GM18870 (cell line): ENCODE data around the gene EIF2S1.
"Not testable (repeated sequence)": the region's sequence is repeated elsewhere in the genome, so short reads cannot be mapped to it uniquely, and the experiment has no call there.

Experiments used
- ATAC-seq: cut with Tn5 transposase; IDR thresholded peaks from one replicate; pipeline ENCODE4 v1.9.1; 2021; ENCODE audit warnings: moderate library complexity; ENCODE audit not compliant: unreplicated experiment

Gene EIF2S1

GRCh38 chr14:67371247-67372148 is 11.4 kb downstream of the EIF2S1 start:
- ATAC-seq = no peak

DNA sequence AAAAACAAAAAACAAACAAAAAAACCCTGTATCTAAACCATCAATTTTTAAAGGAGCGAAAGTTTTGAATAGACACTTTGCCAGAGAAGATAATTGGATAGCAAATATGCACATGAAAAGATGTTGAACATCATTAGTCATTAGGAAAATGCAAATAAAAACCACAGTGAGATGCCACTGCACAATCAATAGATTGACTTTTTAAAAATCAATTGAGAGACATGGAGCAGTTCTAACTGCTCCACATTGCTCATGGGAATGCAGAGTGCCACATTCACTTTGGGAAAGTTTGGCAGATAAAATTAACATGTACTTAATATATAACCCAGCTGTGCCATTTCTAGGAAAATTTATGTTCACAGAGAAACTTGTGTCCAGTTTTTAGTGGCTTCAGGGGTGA is 12.7 kb downstream of the EIF2S1 start:
- no peak for ATAC-seq

GRCh38 chr14:67373347-67373746 is 13.2 kb downstream of the EIF2S1 start:
- no peak for ATAC-seq

DNA sequence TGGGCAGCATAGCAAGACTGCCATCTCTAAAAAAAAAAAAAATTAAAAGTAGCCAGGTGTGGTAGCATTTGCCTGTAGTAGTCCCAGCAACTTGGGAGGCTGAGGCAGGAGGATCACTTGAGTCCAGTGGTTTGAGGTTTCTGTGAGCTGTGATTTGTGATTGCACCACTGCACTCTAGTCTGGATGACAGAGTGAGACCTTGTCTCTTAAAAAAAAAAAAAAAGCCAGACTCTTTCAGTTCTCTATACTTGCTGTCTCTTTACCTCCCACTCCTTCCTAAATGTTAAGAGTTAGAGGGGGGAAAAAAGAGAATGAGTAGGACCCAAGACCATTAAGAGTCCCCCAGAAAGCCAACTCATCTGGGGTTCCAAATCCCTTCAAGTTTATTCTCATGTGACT is 17.8 kb downstream of the EIF2S1 start:
- no peak for ATAC-seq

GRCh38 chr14:67385120-67385519 is 25.0 kb downstream of the EIF2S1 start:
- ATAC-seq = no peak

DNA sequence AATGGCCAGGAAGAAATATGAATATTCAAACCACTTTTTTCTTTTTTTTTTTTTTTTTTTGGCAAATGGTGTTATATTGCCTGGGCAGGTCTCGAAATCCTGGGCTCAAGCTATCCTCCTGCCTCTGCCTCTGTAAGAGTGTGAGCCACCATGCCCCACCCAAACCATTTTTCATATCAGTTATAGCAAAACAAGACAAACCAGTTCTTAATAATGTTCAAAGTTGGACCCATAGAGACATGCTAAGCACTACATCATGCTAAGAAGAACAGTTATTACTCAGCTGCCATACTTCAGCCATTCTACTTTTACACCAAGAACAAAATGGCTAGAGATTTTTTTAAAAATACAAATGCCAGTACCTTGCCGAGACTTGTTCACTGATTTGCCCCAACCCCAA is 25.5 kb downstream of the EIF2S1 start:
- no peak for ATAC-seq

DNA sequence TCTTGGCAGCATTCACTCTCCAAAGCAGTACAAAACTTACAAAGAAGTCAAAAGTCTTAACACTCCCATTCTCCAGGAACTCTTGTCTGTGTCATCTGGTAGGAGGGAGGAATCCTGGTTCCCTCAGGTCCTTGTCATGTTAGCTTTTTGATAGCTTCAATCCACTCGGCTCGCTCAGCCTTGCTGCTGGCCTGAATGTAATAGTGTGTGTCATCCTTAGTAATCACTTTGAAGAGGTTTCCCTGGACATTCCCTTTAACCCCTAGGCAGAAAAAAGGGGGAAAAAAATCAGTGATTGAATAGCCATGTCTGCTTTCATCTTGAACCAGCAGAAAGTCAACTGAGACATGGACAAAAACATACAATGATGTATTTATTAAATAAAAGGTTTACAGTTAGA is 27.1 kb downstream of the EIF2S1 start:
- ATAC-seq = no peak

DNA sequence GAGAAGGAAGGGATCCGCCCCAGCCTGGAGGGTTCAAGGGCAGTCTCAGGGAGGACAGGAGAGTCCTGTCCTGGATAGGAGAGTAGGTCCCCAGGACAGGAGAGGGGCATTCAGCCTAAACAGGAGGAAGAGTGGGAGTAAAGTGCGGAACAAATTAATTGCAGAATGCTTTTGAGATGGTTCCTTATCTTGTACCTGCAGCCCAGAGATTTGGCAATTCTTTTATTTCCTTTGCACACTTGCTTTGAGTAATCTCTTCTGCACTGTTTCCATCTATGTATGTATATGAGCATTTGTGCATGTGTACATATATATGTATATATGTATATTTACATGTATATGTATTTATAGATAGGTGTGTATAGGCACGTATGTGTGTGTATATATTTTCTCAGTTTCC is 29.1 kb downstream of the EIF2S1 start:
- no peak for ATAC-seq

- ATAC-seq = no peak
Observed at GRCh38 chr14:67389811-67390534, 29.8 kb downstream of the EIF2S1 start.

GRCh38 chr14:67391268-67391667 is 31.1 kb downstream of the EIF2S1 start:
- ATAC-seq = no peak

GRCh38 chr14:67392123-67392522 is 32.0 kb downstream of the EIF2S1 start:
- no peak for ATAC-seq

DNA sequence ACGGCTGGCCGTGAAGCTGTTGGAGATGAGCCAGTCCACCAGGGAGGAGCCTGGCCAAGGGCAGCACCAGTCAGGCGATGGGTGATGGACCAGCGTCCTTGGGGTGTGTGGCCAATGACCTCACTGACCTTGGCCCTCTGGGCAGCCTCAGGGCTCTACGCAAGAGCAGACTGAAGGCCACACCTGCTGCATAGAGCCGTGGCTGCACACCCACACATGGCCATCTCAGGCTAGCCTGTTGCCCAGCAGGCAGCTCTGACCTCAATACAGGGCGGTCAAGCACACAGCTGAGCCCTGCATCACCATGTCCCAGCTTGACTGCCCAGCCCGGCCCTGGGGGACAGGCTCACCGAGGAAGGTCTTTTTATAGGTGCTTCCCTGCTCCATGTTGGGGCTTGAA is 32.7 kb downstream of the EIF2S1 start:
- ATAC-seq = no peak

- ATAC-seq = no peak
Observed at GRCh38 chr14:67393689-67394088, 33.6 kb downstream of the EIF2S1 start.

DNA sequence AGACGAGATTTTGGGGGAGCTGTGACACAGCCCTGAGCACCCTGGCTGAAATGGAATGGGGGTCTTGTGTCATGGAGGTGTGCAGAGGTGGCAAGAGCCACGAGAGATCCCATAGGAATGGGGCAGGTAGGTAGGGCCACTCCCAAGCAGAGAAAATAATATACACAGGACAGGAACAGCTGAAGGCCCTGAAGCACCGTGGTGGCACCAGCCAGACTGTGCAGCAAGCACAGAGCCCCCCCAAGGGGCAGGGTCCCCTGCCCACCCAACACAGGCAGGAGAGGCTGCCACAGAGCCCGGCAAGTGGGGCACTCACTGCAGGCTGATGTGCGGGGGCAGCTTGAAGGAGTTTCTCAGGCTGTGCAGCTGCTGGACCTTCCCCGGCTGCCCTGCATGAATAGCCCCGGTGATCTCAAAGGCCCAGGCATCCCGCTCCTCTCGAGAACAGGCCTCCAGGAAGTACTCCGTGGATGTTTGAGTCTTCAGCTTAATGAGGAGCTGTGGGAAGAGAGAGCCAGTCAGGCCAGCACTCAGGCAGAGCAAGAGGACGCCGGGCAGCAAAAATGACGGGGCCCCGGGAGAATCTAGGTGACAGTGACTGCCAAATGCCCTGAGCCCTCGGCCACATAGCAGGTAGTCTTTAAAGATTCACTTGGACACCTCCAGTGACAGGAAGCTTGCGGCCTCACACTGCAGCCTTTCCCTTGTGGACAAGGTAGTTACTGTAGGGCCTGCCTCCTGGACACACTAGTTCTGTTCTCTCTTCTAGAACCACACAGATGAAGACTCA is 35.2 kb downstream of the EIF2S1 start:
- ATAC-seq = no peak

DNA sequence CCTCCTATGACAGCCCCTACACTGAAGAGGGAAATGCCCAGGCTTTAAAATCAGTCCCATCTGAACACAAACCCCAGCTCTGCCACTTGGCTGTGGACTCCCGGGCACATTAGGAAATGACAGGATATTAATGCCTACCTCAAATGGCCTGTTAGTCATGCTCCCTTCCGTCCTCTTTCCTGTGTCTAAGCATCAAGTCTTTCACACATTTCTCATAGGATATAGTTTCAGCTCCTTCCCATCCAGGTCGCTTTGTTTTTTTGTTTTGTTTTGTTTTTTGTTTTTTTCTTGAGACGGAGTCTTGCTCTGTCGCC is 35.7 kb downstream of the EIF2S1 start:
- ATAC-seq = no peak

GRCh38 chr14:67396381-67396970 is 36.3 kb downstream of the EIF2S1 start:
- no peak for ATAC-seq

GRCh38 chr14:67397536-67397935 is 37.4 kb downstream of the EIF2S1 start:
- no peak for ATAC-seq

DNA sequence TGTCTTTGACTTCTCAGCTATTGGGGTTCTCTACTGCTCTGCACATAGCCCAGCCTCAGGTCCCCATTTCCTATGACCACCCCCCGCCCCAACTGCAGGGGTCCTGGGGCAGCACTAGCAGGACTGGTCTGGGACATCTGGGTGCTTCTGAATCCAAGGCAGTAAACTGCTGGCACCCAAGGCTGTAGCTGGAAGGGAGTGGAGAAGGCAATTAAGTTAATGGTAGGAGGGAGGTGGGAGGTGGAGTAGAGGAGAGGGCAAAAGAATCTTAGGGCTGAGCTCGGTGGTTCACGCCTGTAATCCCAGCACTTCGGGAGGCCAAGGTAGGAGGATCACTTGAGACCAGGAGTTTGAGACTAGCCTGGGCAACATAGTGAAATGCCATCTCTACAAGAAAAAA is 40.3 kb downstream of the EIF2S1 start:
- ATAC-seq = no peak

- ATAC-seq = no peak
Observed at GRCh38 chr14:67405771-67406170, 45.6 kb downstream of the EIF2S1 start.

DNA sequence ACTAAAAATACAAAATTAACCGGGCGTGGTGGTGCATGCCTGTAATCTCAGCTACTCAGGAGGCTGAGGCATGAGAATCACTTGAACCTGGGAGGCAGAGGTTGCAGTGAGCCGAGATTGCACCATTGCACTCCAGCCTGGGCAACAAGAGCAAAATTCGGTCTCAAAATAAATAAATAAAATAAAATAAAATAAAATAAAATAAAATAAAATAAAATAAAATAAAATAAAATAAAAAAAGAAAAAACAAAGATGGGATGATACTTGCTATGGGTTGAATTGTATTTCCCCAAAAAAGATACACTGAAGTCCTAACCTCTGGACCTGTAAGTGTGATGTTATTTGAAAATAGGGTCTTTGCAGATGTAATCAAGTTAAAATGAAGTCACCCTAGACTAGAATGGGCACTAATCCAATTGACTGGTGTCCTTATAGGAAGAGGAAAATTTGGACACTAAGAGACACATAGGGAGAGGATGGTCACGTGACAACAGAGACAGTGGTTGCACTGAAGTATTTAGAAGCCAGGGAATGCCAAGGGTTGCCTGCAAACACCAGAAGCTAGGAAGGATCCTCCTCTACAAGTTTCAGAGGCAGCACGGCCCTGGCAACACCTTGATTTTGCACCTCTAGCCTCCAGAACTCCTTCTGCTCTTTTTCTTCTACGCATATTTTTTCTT is 48.1 kb downstream of the EIF2S1 start:
- ATAC-seq = not testable (repeated sequence)

- no peak for ATAC-seq
Observed at GRCh38 chr14:67409461-67409860, 49.3 kb downstream of the EIF2S1 start.
